ENCODE data around the gene PPP1R12A.
A peak's percentile ranks its signal among the peaks of the same experiment; 100 is the strongest.
"Not testable (repeated sequence)": the region's sequence is repeated elsewhere in the genome, so short reads cannot be mapped to it uniquely, and the experiment has no call there.

PPP1R12A gene

DNA sequence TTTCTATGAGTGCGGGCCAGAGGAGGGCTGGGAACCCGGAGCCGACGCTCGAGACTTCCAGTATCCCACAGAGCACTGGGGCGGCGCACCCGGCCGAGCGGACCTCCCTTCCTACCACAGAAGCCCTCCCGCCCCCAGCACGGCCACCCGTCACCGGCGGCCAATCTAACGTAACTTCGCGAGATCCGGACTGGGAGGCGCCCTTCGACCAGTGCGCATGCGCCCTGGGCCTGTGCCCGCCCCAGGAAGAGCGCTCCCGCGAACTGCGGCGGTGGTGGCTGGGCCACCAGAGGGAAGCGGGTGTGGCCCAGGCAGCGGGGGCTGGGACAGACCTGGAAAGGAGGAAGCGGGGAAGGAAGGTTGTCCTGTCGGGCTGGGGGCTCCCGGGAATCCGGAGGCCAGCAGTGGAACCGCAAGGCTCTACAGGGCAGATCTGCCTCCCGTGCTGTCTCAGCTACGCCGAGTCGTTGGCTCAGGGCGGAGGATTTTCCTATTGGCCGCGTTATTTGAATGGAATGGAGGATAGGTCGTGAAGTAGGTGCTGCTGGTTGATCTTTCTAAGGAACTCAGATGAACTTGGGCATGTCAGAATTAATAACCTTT lies at the start of gene PPP1R12A:
Gene PPP1R12A (minus strand): TSS at position 77 of the 603 bp plus-strand sequence. CDS start 166 bp downstream, outside the sequence.
- DNase-seq (ENCODE audit: extremely low read depth in 1 of 2, low read depth in 1 of 2), result peak; percentile 84 to 90

- DNase-seq (ENCODE audit: extremely low read depth in 1 of 2, low read depth in 1 of 2), result no peak
Measured at GRCh38 chr12:79983986-79984620, 49.2 kb upstream of the PPP1R12A start.

DNA sequence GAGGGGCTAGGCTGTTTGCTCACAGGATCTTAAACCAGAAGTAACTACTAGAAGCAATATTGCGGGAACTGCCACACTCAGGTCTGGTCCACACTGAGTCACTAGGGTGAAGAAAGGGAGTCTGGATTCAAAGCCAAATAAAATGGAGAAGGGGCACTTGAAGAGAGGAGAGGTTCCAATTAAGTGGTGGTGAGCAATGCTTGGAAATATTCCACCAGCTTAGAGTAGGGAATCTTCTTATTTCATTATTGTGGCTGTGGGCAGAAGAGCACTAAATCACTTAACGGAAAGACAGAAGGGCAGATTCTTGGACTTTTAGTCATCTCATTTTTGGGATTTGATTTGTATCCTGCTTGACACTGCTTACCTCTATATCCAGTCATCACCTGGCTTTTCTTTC lies 48.6 kb upstream of the PPP1R12A start:
- DNase-seq (ENCODE audit: extremely low read depth in 1 of 2, low read depth in 1 of 2), result no peak

DNA sequence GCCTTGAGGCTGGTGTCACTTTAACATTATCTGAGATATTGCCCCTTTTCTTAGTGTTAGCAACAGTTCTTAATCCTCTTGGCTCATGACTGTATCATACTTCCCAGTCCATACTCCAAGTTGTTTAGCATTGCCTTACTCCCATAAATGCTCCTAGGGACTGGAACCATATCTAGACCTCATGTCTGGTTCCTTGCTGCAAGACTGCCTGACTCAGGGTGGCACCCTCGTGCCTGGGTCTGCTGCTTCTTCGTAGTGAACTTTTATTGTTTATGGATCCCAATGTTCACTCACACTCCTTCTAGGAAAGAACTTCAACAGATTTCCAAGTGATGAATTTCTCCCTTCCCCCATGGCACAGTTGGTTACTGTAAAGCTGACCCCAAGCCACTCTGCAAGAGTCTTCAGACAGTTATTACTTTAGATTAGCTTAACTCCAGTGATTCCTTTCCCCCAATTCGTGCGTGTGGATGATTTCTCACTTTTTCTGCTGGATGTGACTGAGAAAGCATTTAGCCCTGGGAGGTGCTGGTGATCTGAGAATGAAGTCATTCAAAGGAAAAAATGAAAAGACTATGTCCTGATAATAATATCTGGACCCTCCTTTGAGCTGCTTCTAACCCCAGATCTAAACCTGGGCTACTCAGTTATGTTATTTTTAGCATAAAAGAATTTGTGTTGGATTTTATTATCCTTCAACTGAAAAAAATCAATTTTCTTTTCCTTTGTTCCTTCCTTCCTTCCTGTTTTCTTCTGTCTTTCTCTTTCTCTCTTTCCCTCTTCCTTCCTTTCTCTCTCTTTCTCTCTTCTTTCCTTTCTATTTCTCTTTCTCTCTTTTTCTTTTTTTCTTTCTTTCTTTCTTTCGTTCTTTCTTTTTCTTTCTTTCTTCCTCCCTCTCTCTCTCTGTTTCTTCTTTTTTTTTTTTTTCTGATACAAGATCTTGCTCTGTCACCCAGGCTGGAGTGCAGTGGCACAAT lies 47.5 kb upstream of the PPP1R12A start:
- no peak for DNase-seq (ENCODE audit: extremely low read depth in 1 of 2, low read depth in 1 of 2)

DNA sequence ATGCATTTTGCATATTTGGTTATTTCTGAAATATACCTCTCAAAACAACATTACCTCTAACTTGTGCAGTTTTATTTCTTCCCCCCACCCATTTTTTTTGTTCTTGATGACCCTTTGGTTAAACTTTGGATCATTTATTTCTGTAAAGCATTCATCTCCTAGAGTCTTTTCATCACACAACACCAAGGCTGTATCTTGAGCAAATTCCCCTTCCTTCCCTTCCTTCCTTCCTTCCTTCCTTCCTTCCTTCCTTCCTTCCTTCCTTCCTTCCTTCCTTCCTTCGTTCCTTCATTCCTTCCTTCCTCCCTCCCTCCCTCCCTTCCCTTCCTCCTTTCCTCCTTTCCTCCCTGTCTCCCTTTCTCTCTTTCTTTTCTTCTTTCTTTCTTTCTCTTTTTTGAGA lies 43.8 kb upstream of the PPP1R12A start:
- no peak for DNase-seq (ENCODE audit: extremely low read depth in 1 of 2, low read depth in 1 of 2)

DNA sequence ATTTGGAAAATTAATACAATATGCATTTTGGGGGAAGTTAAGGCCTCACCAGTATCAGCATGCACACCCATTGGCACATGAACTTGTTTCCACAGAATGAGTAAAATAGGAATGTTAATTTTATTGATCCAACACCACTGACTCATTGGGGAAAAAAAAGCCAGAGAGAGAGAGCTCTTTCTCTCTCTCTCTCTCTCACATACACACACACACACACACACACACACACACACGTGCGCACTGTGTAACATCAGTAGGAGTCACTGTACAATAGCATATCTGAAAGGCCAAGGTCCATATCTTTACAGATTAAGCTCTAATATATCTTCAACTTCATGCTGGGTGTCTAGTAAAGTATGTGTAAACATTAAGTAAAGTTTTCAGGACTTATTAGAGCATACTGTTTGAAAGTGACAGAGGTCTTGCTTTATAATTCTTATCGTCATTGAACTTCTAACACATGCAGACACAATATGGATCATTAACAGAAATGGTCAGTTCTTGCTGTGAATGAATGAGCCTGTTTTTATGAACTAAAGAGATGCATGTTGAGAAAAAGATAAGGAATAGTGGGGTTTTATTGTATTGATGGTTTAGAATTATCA lies 43.1 kb upstream of the PPP1R12A start:
- DNase-seq (ENCODE audit: extremely low read depth in 1 of 2, low read depth in 1 of 2), result not testable (repeated sequence)

GRCh38 chr12:79975143-79975542 lies 40.2 kb upstream of the PPP1R12A start:
- no peak for DNase-seq (ENCODE audit: extremely low read depth in 1 of 2, low read depth in 1 of 2)

DNA sequence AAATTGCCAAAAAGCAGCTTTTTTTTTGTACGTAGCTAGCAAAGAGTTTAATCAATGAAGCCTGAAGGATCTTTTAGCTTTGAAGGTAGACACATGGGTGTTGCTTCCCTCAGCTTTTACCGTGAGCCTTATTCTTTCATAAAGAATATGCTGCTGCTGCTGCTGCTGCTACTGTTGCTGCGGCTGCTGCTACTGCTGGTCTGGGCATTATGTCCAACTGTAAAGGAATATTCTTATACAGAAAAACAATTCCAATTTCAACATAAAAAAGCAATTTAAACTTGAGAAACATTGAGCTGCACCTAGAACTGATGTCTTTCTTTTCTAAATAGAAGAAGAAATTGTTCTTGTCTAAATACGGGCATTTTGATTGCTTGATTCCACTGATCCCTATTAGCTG lies 38.9 kb upstream of the PPP1R12A start:
- no peak for DNase-seq (ENCODE audit: extremely low read depth in 1 of 2, low read depth in 1 of 2)

DNA sequence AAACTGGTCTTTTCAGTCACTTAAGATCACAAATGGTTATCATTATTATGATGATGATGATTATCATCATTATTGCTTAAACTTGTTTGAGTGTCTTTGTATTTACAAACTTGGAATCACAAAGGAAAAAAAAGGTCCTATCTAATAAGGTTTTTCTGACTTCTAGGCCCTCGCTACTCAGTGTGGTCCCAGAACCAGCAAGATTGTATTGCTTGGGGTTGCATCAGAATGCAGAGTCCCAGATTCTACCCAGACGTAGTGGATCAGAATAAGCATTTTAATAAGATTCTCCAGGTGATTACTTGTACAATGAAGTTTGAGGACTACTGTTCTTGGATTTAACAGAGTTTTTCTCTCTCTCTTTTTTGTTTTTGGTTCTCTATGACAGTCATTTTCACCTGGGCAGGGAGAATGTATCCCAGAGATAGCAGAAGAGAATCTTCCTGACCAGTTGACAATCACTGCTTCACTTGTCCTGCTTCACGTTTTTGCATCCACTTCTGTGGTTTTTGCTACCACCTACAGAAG lies 29.3 kb upstream of the PPP1R12A start:
- no peak for DNase-seq (ENCODE audit: extremely low read depth in 1 of 2, low read depth in 1 of 2)

DNA sequence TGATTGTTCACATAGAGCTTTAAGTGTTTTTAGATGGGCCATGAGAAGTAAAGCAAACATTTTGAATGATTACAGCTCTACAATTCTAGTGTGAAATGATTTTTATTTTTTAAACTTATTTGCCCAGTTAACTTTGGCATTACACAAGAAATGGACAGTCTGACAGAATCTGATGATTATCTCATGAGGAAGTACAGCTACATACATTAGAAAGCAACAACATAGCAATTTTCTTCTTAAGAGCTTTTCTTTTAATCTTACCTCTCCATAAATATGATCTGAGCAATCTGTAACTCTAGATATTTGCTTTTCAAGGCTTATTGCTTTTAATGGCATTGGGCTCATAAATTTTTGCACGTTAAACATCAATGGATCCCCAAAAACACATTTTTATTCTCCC lies 26.5 kb upstream of the PPP1R12A start:
- no peak for DNase-seq (ENCODE audit: extremely low read depth in 1 of 2, low read depth in 1 of 2)

GRCh38 chr12:79959484-79959883 lies 24.6 kb upstream of the PPP1R12A start:
- no peak for DNase-seq (ENCODE audit: extremely low read depth in 1 of 2, low read depth in 1 of 2)

GRCh38 chr12:79956896-79957295 lies 22.0 kb upstream of the PPP1R12A start:
- DNase-seq (ENCODE audit: extremely low read depth in 1 of 2, low read depth in 1 of 2), result no peak

- no peak for DNase-seq (ENCODE audit: extremely low read depth in 1 of 2, low read depth in 1 of 2)
Measured at GRCh38 chr12:79955561-79955960, 20.7 kb upstream of the PPP1R12A start.

GRCh38 chr12:79954037-79954610 lies 19.2 kb upstream of the PPP1R12A start:
- DNase-seq (ENCODE audit: extremely low read depth in 1 of 2, low read depth in 1 of 2), result no peak

DNA sequence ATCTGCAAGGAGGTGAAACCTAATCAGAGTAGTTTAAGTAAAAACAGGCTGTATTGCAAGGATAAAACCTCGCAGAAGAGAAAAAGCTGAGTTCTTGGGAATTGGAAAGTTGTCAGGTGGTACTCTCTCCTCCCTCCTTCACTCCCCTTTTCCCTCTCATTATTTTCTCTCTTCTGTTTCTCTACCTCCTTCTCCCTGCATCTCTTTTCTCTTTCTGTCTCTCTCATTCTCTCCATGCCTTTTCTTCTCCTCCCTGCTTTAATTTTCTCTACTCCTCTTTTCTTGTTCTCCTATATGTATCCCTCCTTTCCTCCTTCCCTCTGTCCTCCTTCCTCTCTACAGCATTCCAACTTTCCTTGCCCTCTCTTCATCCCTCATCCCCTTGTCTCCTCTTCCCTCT lies 14.2 kb upstream of the PPP1R12A start:
- DNase-seq (ENCODE audit: extremely low read depth in 1 of 2, low read depth in 1 of 2), result no peak

GRCh38 chr12:79945433-79945832 lies 10.5 kb upstream of the PPP1R12A start:
- no peak for DNase-seq (ENCODE audit: extremely low read depth in 1 of 2, low read depth in 1 of 2)

DNA sequence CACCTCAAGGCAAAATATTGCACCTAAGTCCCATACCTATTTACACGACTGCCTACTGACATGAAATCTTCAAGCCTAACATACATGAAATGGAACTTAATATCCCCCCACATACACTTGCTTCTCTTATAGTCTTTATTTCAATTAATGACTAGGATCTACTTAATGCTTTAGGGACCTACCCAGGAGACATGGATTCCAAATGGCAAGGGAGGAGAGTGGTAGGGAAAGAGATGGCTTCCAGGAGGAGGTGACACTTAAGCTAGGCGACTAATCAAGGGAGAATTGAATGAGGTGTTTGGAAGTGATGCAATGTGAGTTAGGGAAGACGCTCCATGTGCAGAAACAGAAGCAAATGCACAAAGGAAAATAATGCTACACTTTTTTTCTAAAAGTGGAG lies 9.7 kb upstream of the PPP1R12A start:
- DNase-seq (ENCODE audit: extremely low read depth in 1 of 2, low read depth in 1 of 2), result no peak

DNA sequence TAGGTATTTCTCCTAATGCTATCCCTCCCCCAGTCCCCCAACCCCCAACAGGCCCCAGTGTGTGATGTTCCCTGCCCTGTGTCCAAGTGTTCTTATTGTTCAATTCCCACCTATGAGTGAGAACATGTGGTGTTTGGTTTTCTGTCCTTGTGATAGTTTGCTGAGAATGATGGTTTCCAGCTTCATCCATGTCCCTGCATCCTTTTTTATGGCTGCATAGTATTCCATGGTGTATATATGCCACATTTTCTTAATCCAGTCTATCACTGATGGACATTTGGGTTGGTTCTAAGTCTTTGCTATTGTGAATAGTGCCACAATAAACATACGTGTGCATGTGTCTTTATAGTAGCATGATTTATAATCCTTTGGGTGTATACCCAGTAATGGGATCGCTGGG lies 7.9 kb upstream of the PPP1R12A start:
- not testable (repeated sequence) for DNase-seq (ENCODE audit: extremely low read depth in 1 of 2, low read depth in 1 of 2)

- no peak for DNase-seq (ENCODE audit: extremely low read depth in 1 of 2, low read depth in 1 of 2)
Measured at GRCh38 chr12:79939728-79940310, 4.9 kb upstream of the PPP1R12A start.

- no peak for DNase-seq (ENCODE audit: extremely low read depth in 1 of 2, low read depth in 1 of 2)
Measured at GRCh38 chr12:79938843-79939242, 3.9 kb upstream of the PPP1R12A start.

Data from activated CD8-positive, alpha-beta memory T cell treated with anti-CD3 and anti-CD28 coated beads for 1 hour (primary cell).